ENCODE results near the gene HYI.

DNA sequence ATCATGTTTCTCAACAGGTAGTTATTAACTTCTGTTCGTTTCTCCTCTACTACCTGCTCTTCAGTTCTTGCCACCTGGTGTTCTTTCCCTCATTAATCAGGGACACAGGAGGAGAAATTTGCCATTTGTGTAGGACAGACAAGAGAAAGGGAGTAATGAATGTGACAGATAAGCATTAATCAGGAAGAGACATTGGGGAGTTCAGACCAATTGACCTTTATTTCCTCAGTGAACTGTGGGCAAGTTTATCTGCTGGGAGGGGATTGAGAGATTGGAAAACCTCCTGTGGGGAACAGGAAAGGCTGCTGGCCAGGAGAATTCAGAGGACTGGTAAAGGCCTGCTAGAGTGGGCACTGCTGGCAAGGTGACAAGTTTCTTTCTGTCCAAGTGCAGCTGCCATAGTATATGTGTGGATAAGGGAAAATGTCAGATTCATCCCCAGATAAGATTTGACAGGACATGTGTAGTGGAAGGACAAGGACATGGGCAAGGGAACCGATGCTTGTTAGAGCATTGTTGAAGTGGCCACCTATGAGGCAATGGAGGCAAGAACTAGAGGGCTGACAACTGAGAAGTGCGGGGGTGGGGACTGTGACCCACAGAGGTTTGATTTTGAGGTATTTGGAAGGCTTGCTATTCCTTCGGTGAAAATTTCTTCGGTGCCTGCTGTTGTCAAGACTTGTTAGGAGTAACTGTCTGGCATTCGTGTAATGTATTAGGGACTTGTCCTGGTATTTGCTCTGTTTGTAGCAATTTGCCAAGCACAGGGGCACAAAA lies 51.5 kb downstream of the HYI start:
- TF ChIP-seq, protein P1, sequence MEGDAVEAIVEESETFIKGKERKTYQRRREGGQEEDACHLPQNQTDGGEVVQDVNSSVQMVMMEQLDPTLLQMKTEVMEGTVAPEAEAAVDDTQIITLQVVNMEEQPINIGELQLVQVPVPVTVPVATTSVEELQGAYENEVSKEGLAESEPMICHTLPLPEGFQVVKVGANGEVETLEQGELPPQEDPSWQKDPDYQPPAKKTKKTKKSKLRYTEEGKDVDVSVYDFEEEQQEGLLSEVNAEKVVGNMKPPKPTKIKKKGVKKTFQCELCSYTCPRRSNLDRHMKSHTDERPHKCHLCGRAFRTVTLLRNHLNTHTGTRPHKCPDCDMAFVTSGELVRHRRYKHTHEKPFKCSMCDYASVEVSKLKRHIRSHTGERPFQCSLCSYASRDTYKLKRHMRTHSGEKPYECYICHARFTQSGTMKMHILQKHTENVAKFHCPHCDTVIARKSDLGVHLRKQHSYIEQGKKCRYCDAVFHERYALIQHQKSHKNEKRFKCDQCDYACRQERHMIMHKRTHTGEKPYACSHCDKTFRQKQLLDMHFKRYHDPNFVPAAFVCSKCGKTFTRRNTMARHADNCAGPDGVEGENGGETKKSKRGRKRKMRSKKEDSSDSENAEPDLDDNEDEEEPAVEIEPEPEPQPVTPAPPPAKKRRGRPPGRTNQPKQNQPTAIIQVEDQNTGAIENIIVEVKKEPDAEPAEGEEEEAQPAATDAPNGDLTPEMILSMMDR (IDR thresholded peaks at IDR 0.05; ENCODE audit: insufficient read depth, low read length): no peak
- no peak for TF ChIP-seq POLR2AphosphoS5 (IDR thresholded peaks at IDR 0.05; ENCODE audit: low read depth)
- no peak for TF ChIP-seq REST (IDR thresholded peaks at IDR 0.05; ENCODE audit: insufficient replicate concordance, low read depth)
